ENCODE results near the gene APOBEC3H.
A peak's percentile ranks its signal among the peaks of the same experiment; 100 is the strongest.

The APOBEC3H gene

GRCh38 chr22:39114112-39114511, 17.1 kb downstream of the APOBEC3H start:
- DNase-seq, result no peak

- DNase-seq, result no peak
These were observed 18.5 kb downstream of the APOBEC3H start for GRCh38 chr22:39115570-39115969.

GRCh38 chr22:39115977-39116621, 19.1 kb downstream of the APOBEC3H start:
- no peak for DNase-seq

GRCh38 chr22:39117585-39118191, 20.6 kb downstream of the APOBEC3H start:
- DNase-seq, result peak; percentile 62

- DNase-seq, result no peak
These were observed 23.9 kb downstream of the APOBEC3H start for GRCh38 chr22:39120983-39121382.

- DNase-seq, result no peak
These were observed 25.9 kb downstream of the APOBEC3H start for GRCh38 chr22:39122772-39123470.

- no peak for DNase-seq
These were observed 26.9 kb downstream of the APOBEC3H start for GRCh38 chr22:39123751-39124581.

- no peak for DNase-seq
These were observed 28.6 kb downstream of the APOBEC3H start for GRCh38 chr22:39125622-39126021.

- no peak for DNase-seq
These were observed 31.5 kb downstream of the APOBEC3H start for GRCh38 chr22:39128508-39128907.

GRCh38 chr22:39129081-39129480, 32.0 kb downstream of the APOBEC3H start:
- no peak for DNase-seq

GRCh38 chr22:39129746-39130145, 32.7 kb downstream of the APOBEC3H start:
- DNase-seq, result no peak

- no peak for DNase-seq
These were observed 33.2 kb downstream of the APOBEC3H start for GRCh38 chr22:39130152-39130704.

- DNase-seq, result no peak
These were observed 34.1 kb downstream of the APOBEC3H start for GRCh38 chr22:39130892-39131855.

GRCh38 chr22:39132281-39132680, 35.2 kb downstream of the APOBEC3H start:
- DNase-seq, result no peak

- no peak for DNase-seq
These were observed 36.0 kb downstream of the APOBEC3H start for GRCh38 chr22:39132871-39133524.

- DNase-seq, result no peak
These were observed 36.8 kb downstream of the APOBEC3H start for GRCh38 chr22:39133871-39134270.

- DNase-seq, result no peak
These were observed 37.5 kb downstream of the APOBEC3H start for GRCh38 chr22:39134366-39135091.

- no peak for DNase-seq
These were observed 38.2 kb downstream of the APOBEC3H start for GRCh38 chr22:39135092-39135896.

- DNase-seq, result no peak
These were observed 39.3 kb downstream of the APOBEC3H start for GRCh38 chr22:39136317-39136716.

Measured in activated effector memory CD4-positive, alpha-beta T cell treated with Interleukin-2 at 50 U/mL for 16 hours (primary cell).